ENCODE results near the gene SMPD3. TPM values are rescaled to one million over a fixed set of nuclear protein-coding genes. Genes with fewer than 3 reads are reported as not detected.

Gene SMPD3
- total RNA-seq, 1 donor from 2014 or later = 0.38 TPM

GRCh38 chr16:68371706-68372380 lies 76.5 kb downstream of the SMPD3 start:
- Histone ChIP-seq H3K27me3 (ENCODE audit: control insufficient read depth, insufficient read depth, low read length) (peaks cover 30% of the 10 kb centered on the region), H3K36me3 (ENCODE audit: control insufficient read depth, insufficient read depth, low read length) (no peaks in the 10 kb centered on the region), H3K4me3 (ENCODE audit: low read depth, low read length) (no peak overlapping the region)
- no peak for TF ChIP-seq CTCF (IDR thresholded peaks at IDR 0.05; ENCODE audit: insufficient read depth, low read length, poor library complexity, severe bottlenecking)
- no peak for DNase-seq (ENCODE audit: low read depth)

GRCh38 chr16:68371276-68371651 lies 77.0 kb downstream of the SMPD3 start:
- no peaks in the 10 kb centered on the region for H3K36me3 ChIP-seq (ENCODE audit: control insufficient read depth, insufficient read depth, low read length)
- TF ChIP-seq CTCF (IDR thresholded peaks at IDR 0.05; ENCODE audit: insufficient read depth, low read length, poor library complexity, severe bottlenecking) = no peak
- H3K27me3 ChIP-seq (ENCODE audit: control insufficient read depth, insufficient read depth, low read length) = peaks cover 28% of the 10 kb centered on the region
- H3K4me3 ChIP-seq (ENCODE audit: low read depth, low read length) = no peak overlapping the region
- DNase-seq (ENCODE audit: low read depth) = no peak

- peaks cover 33% of the 10 kb centered on the region for H3K27me3 ChIP-seq (ENCODE audit: control insufficient read depth, insufficient read depth, low read length)
Observed at GRCh38 chr16:68370581-68371275, 77.6 kb downstream of the SMPD3 start.

GRCh38 chr16:68369697-68370580 lies 78.4 kb downstream of the SMPD3 start:
- no peak for DNase-seq (ENCODE audit: low read depth)
- no peaks in the 10 kb centered on the region for H3K36me3 ChIP-seq (ENCODE audit: control insufficient read depth, insufficient read depth, low read length)
- no peak overlapping the region for H3K4me3 ChIP-seq (ENCODE audit: low read depth, low read length)
- peaks cover 36% of the 10 kb centered on the region for H3K27me3 ChIP-seq (ENCODE audit: control insufficient read depth, insufficient read depth, low read length)
- no peak for TF ChIP-seq CTCF (IDR thresholded peaks at IDR 0.05; ENCODE audit: insufficient read depth, low read length, poor library complexity, severe bottlenecking)

More at GRCh38 chr16:68370581-68371275, 77.6 kb downstream of the SMPD3 start:
- H3K36me3 ChIP-seq (ENCODE audit: control insufficient read depth, insufficient read depth, low read length) = no peaks in the 10 kb centered on the region
- no peak overlapping the region for H3K4me3 ChIP-seq (ENCODE audit: low read depth, low read length)
- no peak for DNase-seq (ENCODE audit: low read depth)
- no peak for TF ChIP-seq CTCF (IDR thresholded peaks at IDR 0.05; ENCODE audit: insufficient read depth, low read length, poor library complexity, severe bottlenecking)

- Histone ChIP-seq H3K27me3 (ENCODE audit: control insufficient read depth, insufficient read depth, low read length) (peaks cover 35% of the 10 kb centered on the region), H3K4me3 (ENCODE audit: low read depth, low read length) (no peak overlapping the region), H3K36me3 (ENCODE audit: control insufficient read depth, insufficient read depth, low read length) (no peaks in the 10 kb centered on the region)
- DNase-seq (ENCODE audit: low read depth) = no peak
- TF ChIP-seq CTCF (IDR thresholded peaks at IDR 0.05; ENCODE audit: insufficient read depth, low read length, poor library complexity, severe bottlenecking) = no peak
Observed at GRCh38 chr16:68369168-68369567, 79.1 kb downstream of the SMPD3 start.

Measured in kidney epithelial cell (primary cell).